GM21825 (cell line): Measurements from ENCODE around the gene TH.

Source experiments
- ATAC-seq: cut with Tn5 transposase; IDR thresholded peaks from one replicate; pipeline ENCODE4 v1.9.1; 2021; ENCODE audit warnings: mild to moderate bottlenecking, moderate library complexity; ENCODE audit not compliant: unreplicated experiment

The TH gene

DNA sequence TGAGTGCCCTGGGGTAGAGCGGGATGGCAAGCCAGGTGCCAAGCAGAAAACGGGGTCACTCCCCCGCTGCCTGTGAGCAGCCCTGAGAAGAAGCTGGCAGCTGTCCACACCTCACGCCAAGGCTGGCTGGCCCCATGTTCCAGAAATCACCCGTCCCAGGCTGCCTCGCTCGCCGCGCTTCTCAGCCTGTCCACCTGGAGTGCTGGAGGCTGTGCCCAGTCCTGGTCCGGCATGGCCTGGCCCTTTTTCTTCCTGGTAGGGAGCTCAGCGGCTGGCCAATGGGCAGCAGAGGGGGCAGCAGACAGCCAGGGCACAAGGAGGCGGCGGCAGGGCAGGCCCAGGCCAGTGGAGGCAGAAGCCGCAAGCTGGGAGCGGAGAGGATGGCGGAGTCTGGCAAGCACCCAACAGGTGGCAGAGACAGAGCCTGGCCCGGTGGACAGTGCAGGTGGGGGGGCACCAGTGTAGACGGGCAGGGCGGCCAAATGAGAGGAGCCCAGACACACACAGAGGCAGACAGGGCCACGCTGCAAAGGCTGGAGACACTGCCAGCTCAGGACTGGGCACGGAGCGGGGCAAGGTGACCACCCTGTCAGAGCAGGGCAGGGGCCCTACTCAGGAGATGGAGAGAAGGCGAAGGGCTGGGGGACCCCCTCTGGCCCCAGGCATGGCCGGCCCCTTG is 37.2 kb upstream of the TH start:
- ATAC-seq: no peak

- no peak for ATAC-seq
Observed at GRCh38 chr11:2207773-2208621, 36.4 kb upstream of the TH start.

DNA sequence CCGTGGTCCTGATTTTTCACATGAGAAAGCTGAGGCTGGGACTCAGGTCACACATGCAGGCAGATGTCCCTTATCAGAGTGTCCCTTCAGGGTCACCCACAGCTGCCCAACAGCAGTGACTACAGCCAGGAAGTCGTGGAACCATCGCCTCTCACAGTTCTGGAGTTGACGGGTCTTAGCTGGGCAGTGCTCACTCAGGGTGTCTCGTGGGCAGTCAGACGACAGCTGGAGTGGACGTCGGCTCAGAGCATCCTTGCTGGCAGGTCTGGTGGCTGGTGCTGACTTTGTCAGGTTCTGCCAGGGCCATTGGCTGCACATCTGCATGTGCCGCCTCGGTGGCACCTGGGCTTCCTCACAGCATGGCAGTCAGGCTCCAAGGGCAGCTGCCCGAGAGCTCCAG is 35.6 kb upstream of the TH start:
- ATAC-seq: no peak

DNA sequence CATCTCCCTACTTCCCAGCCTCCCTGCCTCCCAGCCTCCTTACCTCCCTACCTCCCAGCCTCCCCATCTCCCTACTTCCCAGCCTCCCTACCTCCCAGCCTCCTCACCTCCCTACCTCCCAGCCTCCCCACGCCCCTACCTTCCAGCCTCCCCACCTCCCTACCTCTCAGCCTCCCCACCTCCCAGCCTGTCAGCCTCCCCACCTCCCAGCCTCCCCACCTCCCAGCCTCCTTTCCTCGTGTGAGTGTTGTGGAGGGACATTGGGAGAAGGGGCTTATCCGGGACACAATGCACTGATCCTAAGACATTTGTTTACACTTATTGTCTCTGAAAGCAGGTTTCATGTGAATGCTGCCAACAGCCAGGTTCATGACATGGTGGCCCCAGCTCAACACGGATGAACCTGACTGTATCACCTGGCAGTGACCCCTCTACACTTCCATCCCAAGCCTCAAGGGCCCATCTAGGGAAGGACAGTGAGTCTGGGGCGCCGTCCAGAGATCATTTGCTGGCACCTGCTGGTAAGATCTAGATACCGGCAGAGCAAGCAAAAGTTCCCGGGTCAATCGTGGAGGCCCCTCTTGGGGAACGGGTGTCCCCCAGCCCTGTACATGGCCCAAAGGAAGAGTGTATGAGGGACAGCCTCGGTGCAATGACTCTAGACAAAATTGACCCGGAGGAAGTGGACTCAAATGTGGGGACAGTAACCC is 34.5 kb upstream of the TH start:
- ATAC-seq: no peak

- ATAC-seq: no peak
Observed at GRCh38 chr11:2205214-2205720, 33.7 kb upstream of the TH start.

- no peak for ATAC-seq
Observed at GRCh38 chr11:2204361-2205213, 33.0 kb upstream of the TH start.

- no peak for ATAC-seq
Observed at GRCh38 chr11:2203440-2204259, 32.0 kb upstream of the TH start.

DNA sequence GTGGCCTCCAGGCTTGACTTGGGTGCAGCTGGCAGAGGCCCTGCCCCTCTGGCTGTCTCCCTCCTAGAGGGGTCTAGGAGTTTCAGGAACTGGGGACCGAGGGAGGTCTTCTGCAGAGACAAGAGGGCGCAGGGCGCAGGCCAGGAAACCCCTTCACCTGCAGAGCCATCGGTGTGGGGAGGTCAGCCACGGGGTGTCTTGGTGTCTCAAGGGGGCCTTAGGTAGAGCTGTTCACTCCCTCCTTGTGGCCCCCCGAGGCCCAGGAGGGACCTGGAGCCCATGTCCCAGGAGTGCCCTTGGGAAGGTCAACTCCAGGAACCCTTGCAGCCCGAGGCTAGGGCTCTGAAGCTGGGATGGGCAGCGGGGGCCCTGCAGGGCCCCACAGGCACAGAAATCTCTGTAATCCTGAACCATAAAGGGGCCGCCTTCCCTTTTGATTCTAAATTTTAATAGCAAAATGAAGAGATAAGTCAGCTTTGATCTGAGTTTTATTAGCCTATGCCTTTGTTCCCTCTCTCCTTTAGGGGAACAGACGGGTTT is 31.4 kb upstream of the TH start:
- no peak for ATAC-seq

GRCh38 chr11:2202071-2202899 is 30.7 kb upstream of the TH start:
- ATAC-seq: no peak

DNA sequence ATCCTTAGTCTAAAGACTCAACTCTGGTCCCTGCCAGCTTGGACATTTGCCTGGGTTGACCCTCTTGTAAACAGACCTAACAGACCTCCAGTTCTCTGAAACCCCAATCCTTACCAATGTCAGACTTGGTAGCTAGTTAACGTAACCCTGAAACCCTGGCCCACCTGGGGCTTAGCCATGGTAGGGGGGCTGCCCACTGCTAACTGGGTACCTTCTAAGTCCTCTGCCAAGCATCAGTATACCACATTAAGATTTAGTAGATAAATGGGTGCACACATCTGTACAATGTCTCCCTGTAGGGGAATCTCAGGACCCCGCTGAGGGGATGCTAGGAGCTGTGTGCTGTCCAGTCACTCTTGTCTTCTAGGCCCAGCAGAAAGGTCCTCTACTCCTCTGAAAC is 29.9 kb upstream of the TH start:
- ATAC-seq: no peak

DNA sequence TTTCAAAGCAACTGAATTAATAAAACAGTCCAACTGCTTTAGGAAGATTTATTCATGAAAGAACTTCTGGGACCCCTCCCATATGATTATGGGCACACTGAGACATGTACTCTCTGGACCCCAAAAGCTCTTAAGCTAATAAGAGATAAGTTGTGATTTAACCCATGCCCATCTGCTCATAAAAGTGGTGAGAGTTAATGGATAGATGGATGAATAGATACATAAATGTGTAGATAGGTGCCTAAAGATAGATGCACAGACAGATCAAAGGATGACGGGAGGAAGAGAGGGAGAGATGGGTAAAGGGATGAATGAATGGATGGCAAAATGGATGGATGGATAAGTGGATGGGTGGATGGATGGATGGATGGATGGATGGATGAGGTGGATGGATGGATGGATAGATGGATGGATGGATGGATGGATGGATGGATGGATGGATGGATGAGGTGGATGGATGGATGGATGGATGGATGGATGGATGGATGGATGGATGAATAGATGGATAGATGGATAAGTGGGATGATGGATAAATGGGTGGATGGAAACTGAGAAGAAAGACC is 29.4 kb upstream of the TH start:
- no peak for ATAC-seq

- no peak for ATAC-seq
Observed at GRCh38 chr11:2200536-2200935, 28.9 kb upstream of the TH start.

GRCh38 chr11:2199466-2200341 is 28.1 kb upstream of the TH start:
- ATAC-seq: no peak

DNA sequence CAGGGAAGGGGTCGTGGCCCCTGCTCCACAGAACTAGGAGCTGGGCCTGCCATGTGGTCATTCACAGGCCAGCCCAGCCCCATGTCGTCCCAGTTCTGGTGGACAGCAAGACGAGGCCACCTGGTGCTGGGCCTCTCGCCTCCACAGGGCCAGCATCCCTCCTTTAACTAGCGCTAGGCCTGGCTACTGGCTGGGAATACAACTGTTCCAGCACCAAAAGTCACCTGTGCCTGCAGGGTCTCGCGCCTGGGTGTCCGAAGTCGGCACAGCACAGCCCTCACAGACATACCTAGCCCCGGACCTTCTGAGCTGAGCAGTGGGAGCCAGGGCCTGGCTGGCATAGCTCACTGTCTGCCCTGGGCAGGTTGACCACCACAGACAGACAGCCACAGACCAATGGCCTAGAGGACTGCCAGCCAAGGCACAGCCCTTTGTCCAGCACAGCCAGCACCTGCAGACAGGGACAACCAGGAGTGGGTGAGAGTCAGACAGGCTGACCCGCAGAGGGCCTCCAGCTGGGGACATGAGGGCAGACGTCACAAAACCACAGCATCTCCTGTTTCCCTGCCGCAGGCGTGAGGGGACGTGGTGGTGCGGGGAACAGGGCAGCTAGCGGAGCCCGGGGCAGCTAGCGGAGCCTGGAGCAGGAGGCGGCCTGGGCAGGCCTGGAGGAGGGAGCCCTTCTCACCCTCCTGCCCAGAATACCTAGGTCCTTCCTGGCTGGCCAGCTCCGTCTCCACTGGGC is 27.2 kb upstream of the TH start:
- no peak for ATAC-seq

GRCh38 chr11:2197771-2198520 is 26.3 kb upstream of the TH start:
- ATAC-seq: no peak
